WTC11 (cell line): ENCODE data around the gene ELP4.

Experiments
- ATF2 ChIP-seq: sonication (generic); formaldehyde crosslinking; IDR thresholded peaks from 2 replicates; pipeline ENCODE4 v1.8.1; 2022; ENCODE audit warnings: low read depth, missing genetic modification reagents, borderline replicate concordance
- ATF6 ChIP-seq: sonication (generic); formaldehyde crosslinking; IDR thresholded peaks from 2 replicates; pipeline ENCODE4 v1.8.1; 2023; ENCODE audit warnings: mild to moderate bottlenecking, missing genetic modification reagents
- CREM ChIP-seq: sonication (generic); formaldehyde crosslinking; IDR thresholded peaks from 2 replicates; pipeline ENCODE4 v1.8.1; 2022; ENCODE audit warnings: mild to moderate bottlenecking, missing genetic modification reagents, moderate library complexity
- CTCF ChIP-seq: fragments of 200-600 bp; IDR thresholded peaks from 2 replicates; pipeline ENCODE4 v1.8.0; 2022; ENCODE audit warnings: antibody characterized with exemption
- GRHL2 ChIP-seq: fragments of 250-450 bp; sonication (Bioruptor Pico); IDR thresholded peaks from 2 replicates; pipeline ENCODE4 v1.8.0; 2022; ENCODE audit warnings: mild to moderate bottlenecking, moderate library complexity; ENCODE audit not compliant: insufficient replicate concordance, severe bottlenecking
- IRF1 ChIP-seq: sonication (generic); formaldehyde crosslinking; IDR thresholded peaks from 2 replicates; pipeline ENCODE4 v1.8.0; 2023; ENCODE audit warnings: missing genetic modification reagents
- MAX ChIP-seq: sonication (generic); formaldehyde crosslinking; IDR thresholded peaks from 2 replicates; pipeline ENCODE4 v1.8.0; 2022; ENCODE audit warnings: mild to moderate bottlenecking, missing genetic modification reagents
- NFATC4 ChIP-seq: fragments of 250-450 bp; sonication (Bioruptor Pico); IDR thresholded peaks from 2 replicates; pipeline ENCODE4 v1.9.0; 2021; ENCODE audit warnings: mild to moderate bottlenecking
- SP1 ChIP-seq: sonication (generic); formaldehyde crosslinking; conservative IDR thresholded peaks from 2 replicates; pipeline ENCODE4 v1.8.1; 2022; ENCODE audit warnings: missing genetic modification reagents
- TP53 ChIP-seq: sonication (generic); formaldehyde crosslinking; IDR thresholded peaks from 2 replicates; pipeline ENCODE4 v1.8.1; 2023; ENCODE audit warnings: mild to moderate bottlenecking, missing genetic modification reagents
- ZBTB43 ChIP-seq: sonication (generic); formaldehyde crosslinking; IDR thresholded peaks from 2 replicates; pipeline ENCODE4 v1.8.1; 2023; ENCODE audit warnings: mild to moderate bottlenecking, missing genetic modification reagents
- ZMAT4 ChIP-seq: fragments of 250-450 bp; sonication (Bioruptor Pico); IDR thresholded peaks from 2 replicates; pipeline ENCODE4 v1.9.0; 2021; ENCODE audit warnings: mild to moderate bottlenecking
- ZNF396 ChIP-seq: fragments of 250-450 bp; sonication (Bioruptor Pico); IDR thresholded peaks from 2 replicates; pipeline ENCODE4 v1.8.0; 2021; ENCODE audit warnings: mild to moderate bottlenecking, moderate library complexity, borderline replicate concordance

DNA sequence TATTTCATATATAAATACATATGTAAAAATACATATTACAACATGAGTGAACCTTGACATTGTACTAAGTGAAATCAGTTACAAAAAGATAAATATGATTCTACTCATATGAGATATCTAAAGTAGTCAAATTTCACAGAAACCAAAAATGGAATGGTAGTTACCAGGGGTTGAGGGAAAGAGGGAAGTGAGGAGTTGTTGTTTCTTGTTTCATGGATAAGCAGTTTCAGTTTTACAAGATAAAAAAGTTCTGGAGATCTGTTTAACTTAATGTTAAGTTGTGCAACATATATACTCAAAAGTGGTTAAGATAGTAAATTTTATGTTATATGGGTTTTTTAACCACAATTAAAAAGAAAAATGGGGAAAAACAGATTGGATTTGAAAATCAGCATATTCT lies 107.7 kb downstream of the ELP4 start:
- no peak for TF ChIP-seq IRF1 (CRISPR knock-in tag)
- TF ChIP-seq MAX (CRISPR knock-in tag), result no peak
- TF ChIP-seq ATF6 (CRISPR knock-in tag), result no peak
- TF ChIP-seq GRHL2, result no peak
- no peak for TF ChIP-seq ZBTB43 (CRISPR knock-in tag)
- no peak for TF ChIP-seq CTCF
- TF ChIP-seq ATF2 (CRISPR knock-in tag), result no peak
- no peak for TF ChIP-seq CREM (CRISPR knock-in tag)
- no peak for TF ChIP-seq ZMAT4
- TF ChIP-seq SP1 (CRISPR knock-in tag), result no peak
- no peak for TF ChIP-seq TP53 (CRISPR knock-in tag)
- no peak for TF ChIP-seq NFATC4 (CRISPR knock-in tag)
- no peak for TF ChIP-seq ZNF396 (CRISPR knock-in tag)
